ENCODE results near the gene HEATR3. TPM values are rescaled to one million over a fixed set of nuclear protein-coding genes. Genes with fewer than 3 reads are reported as not detected.

The HEATR3 gene
- total RNA-seq, 1 experiment from 2014 or later: 41.8 TPM

- intact Hi-C loops (cut with micrococcal nuclease; ENCODE audit: unreplicated experiment): no loop called here
- TF ChIP-seq EZH2 (IDR thresholded peaks at IDR 0.05; ENCODE audit: borderline replicate concordance, low read depth, low read length, poor library complexity, severe bottlenecking): no peak
- no peak for TF ChIP-seq CTCF (conservative IDR thresholded peaks at IDR 0.05; ENCODE audit: low read depth, low read length)
- Histone ChIP-seq H3K36me3 (ENCODE audit: insufficient read depth, low read length, poor library complexity, severe bottlenecking) (no peaks in the 10 kb centered on the region), H3K4me3 (ENCODE audit: low read depth, low read length, poor library complexity, severe bottlenecking) (no peak overlapping the region), H3K27me3 (replicated peaks; ENCODE audit: insufficient read depth, low read depth, low read length, poor library complexity) (no peaks in the 10 kb centered on the region), H3K9me3 (ENCODE audit: low read depth, low read length, poor library complexity, severe bottlenecking) (no peaks in the 10 kb centered on the region), H3K27ac (ENCODE audit: low read depth, low read length, poor library complexity, severe bottlenecking) (no peak overlapping the region), H3K4me1 (ENCODE audit: insufficient read depth, low read length, poor library complexity, severe bottlenecking) (no peaks in the 10 kb centered on the region)
- no peak for DNase-seq (ENCODE audit: low spot score)
- ChIA-PET CTCF (no interaction called here), POLR2A (ENCODE audit: low non-redundant PET) (no interaction called here)
- no TSS peak for BruUV-seq (replicated peaks)
These were observed 6.7 kb upstream of the HEATR3 start for GRCh38 chr16:50059111-50059510.

GRCh38 chr16:50059669-50060068 is 6.1 kb upstream of the HEATR3 start:
- POLR2A ChIA-PET (ENCODE audit: low non-redundant PET): no interaction called here
- Histone ChIP-seq H3K36me3 (ENCODE audit: insufficient read depth, low read length, poor library complexity, severe bottlenecking) (no peaks in the 10 kb centered on the region), H3K4me1 (ENCODE audit: insufficient read depth, low read length, poor library complexity, severe bottlenecking) (no peaks in the 10 kb centered on the region), H3K27ac (ENCODE audit: low read depth, low read length, poor library complexity, severe bottlenecking) (no peak overlapping the region), H3K9me3 (ENCODE audit: low read depth, low read length, poor library complexity, severe bottlenecking) (no peaks in the 10 kb centered on the region), H3K27me3 (replicated peaks; ENCODE audit: insufficient read depth, low read depth, low read length, poor library complexity) (no peaks in the 10 kb centered on the region), H3K4me3 (ENCODE audit: low read depth, low read length, poor library complexity, severe bottlenecking) (no peak overlapping the region)
- CTCF ChIA-PET: no interaction called here
- no TSS peak for BruUV-seq (replicated peaks)
- no peak for TF ChIP-seq CTCF (conservative IDR thresholded peaks at IDR 0.05; ENCODE audit: low read depth, low read length)
- TF ChIP-seq EZH2 (IDR thresholded peaks at IDR 0.05; ENCODE audit: borderline replicate concordance, low read depth, low read length, poor library complexity, severe bottlenecking): no peak
- no peak for DNase-seq (ENCODE audit: low spot score)
- intact Hi-C loops (cut with micrococcal nuclease; ENCODE audit: unreplicated experiment): no loop called here

- BruUV-seq (replicated peaks): no TSS peak
- intact Hi-C loops (cut with micrococcal nuclease; ENCODE audit: unreplicated experiment): no loop called here
- no peaks in the 10 kb centered on the region for H3K4me1 ChIP-seq (ENCODE audit: insufficient read depth, low read length, poor library complexity, severe bottlenecking)
These were observed 4.4 kb upstream of the HEATR3 start for GRCh38 chr16:50061326-50061725.

More at GRCh38 chr16:50061326-50061725, 4.4 kb upstream of the HEATR3 start:
- Histone ChIP-seq H3K27me3 (replicated peaks; ENCODE audit: insufficient read depth, low read depth, low read length, poor library complexity) (no peaks in the 10 kb centered on the region), H3K36me3 (ENCODE audit: insufficient read depth, low read length, poor library complexity, severe bottlenecking) (no peaks in the 10 kb centered on the region), H3K9me3 (ENCODE audit: low read depth, low read length, poor library complexity, severe bottlenecking) (no peaks in the 10 kb centered on the region), H3K4me3 (ENCODE audit: low read depth, low read length, poor library complexity, severe bottlenecking) (no peak overlapping the region), H3K27ac (ENCODE audit: low read depth, low read length, poor library complexity, severe bottlenecking) (no peak overlapping the region)
- DNase-seq (ENCODE audit: low spot score): no peak
- POLR2A ChIA-PET (ENCODE audit: low non-redundant PET): no interaction called here
- CTCF ChIA-PET: no interaction called here
- TF ChIP-seq CTCF (conservative IDR thresholded peaks at IDR 0.05; ENCODE audit: low read depth, low read length): no peak
- TF ChIP-seq EZH2 (IDR thresholded peaks at IDR 0.05; ENCODE audit: borderline replicate concordance, low read depth, low read length, poor library complexity, severe bottlenecking): no peak
